GM13976 (cell line): ENCODE results near the gene ABHD6.
"Not testable (repeated sequence)": the region's sequence is repeated elsewhere in the genome, so short reads cannot be mapped to it uniquely, and the experiment has no call there.

Experiments used
- DNase-seq: peaks from one replicate; pipeline ENCODE4 v3.0.0; 2012; ENCODE audit warnings: low spot score
- in situ Hi-C: fragments of 300-500 bp; cut with MboI; formaldehyde crosslinking; loops from one replicate; pipeline ENCODE4 v1.12.0; 2022; ENCODE audit warnings: low sequenced_read_pairs, mixed read lengths, inconsistent platforms; ENCODE audit not compliant: unreplicated experiment
- TF ChIP-seq, protein P1 (sequence below): IDR thresholded peaks from 2 replicates; pipeline ENCODE4 v1.5.1; 2012; ENCODE audit warnings: borderline replicate concordance, mild to moderate bottlenecking; ENCODE audit not compliant: insufficient read depth; ENCODE audit errors: extremely low read depth, missing control alignments, control extremely low read depth

Gene ABHD6

DNA sequence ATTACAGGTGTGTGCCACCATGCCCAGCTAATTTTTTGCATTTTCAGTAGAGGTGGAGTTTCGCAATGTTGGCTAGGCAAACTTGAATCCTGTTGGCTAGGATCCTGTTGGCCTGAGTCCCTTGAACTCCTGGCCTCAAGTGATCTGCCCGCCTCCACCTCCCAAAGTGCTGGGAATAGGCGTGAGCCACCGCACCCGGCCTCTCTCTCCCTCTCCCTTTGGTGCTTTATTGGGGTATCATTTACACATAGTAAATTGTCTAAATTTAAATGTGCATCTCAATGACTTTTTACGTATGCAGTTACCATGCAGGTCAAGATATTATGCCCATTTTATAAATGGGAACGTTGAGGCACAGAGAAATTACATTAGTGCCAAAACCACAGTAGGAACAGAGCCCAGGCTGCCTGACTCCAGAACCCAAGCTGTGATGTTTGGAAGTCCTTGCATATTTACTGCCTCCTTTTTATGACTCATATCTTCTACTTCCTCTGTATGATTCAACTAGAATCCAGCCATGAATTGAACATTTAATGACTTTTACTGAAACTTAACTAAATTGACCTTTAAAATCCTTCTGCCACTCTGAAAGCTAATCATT, 34.4 kb downstream of the ABHD6 start:
- in situ Hi-C loops, result no loop called here
- no peak for DNase-seq
- TF ChIP-seq, protein P1, sequence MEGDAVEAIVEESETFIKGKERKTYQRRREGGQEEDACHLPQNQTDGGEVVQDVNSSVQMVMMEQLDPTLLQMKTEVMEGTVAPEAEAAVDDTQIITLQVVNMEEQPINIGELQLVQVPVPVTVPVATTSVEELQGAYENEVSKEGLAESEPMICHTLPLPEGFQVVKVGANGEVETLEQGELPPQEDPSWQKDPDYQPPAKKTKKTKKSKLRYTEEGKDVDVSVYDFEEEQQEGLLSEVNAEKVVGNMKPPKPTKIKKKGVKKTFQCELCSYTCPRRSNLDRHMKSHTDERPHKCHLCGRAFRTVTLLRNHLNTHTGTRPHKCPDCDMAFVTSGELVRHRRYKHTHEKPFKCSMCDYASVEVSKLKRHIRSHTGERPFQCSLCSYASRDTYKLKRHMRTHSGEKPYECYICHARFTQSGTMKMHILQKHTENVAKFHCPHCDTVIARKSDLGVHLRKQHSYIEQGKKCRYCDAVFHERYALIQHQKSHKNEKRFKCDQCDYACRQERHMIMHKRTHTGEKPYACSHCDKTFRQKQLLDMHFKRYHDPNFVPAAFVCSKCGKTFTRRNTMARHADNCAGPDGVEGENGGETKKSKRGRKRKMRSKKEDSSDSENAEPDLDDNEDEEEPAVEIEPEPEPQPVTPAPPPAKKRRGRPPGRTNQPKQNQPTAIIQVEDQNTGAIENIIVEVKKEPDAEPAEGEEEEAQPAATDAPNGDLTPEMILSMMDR, result no peak

DNA sequence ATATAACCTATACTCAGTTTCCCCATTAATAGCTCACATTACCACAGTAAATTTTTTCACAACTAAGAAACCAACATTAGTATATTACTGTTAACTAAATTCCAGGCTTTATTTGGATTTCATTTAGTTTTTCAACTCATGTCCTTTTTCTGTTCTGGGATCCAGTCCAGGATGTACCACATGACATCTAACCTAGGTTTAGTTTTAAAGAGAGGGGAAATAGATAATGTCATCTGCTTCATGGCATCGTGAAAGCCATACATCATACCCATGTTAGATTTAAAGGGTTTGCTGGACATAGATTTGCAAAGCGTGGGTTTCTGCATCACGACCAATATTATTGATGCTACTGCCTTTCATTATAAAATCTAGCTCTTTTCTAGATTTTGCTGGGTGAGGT, 35.3 kb downstream of the ABHD6 start:
- in situ Hi-C loops, result no loop called here
- DNase-seq, result no peak
- TF ChIP-seq, protein P1, result no peak

DNA sequence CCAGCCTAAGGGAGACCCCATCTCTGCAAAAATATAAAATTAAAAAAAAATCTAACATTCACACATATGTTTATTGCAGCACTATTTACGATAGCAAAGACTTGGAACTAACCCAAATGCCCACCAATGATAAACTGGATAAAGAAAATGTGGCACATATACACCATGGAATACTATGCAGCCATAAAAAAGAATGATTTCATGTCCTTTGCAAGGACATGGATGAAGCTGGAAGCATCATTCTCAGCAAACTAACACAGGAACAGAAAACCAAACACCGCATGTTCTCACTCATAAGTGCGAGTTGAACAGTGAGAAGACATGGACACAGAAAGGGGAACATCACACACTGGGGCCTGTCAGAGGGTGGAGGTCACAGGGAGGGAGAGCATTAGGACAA, 35.8 kb downstream of the ABHD6 start:
- DNase-seq, in situ Hi-C loops: not testable (repeated sequence)

DNA sequence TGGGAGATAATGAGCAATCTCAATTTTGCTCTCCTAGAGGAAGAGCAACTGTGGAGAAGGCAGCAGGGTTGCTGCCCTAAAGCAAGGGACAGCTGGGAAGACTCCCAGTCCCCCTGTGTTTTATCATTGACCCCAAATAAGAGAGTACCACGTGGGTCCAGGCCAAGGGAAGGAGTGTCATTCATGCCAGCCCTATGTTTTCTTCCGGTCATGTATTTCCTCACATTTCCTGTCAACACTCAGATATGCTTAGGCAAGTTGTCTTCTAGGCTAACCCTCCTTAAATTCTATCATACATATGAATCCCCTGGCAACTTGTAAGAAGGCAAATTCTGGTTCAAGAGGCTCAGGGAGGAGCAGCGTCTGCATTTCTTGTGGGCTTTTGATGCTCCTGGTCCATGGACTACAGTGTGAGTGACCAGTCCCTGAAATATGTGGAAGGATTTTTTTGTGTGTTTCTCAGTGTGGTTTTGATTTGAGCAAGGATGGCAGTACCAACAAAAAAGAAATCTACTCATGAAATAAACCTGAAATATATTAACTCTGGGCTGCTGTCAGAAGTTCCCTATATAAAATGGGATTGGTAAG, 36.5 kb downstream of the ABHD6 start:
- TF ChIP-seq, protein P1, result no peak
- in situ Hi-C loops, result no loop called here
- DNase-seq, result no peak

DNA sequence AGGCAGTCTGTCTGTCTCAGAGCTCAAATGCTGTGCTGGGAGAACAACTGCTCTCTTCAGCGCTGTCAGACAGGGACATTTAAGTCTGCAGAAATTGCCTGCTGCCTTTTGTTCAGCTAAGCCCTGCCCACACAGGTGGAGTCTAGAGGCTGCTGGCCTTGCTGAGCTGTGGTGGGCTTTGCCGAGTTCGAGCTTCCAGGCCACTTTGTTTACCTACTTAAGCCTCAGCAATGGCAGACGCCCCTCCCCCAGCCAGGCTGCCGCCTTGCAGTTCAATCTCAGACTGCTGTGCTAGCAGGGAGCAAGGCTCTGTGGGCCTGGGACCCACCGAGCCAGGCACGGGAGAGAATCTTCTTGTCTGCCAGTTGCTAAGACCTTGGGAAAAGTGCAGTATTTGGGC, 43.5 kb downstream of the ABHD6 start:
- TF ChIP-seq, protein P1, result no peak
- in situ Hi-C loops, result no loop called here
- DNase-seq, result no peak

DNA sequence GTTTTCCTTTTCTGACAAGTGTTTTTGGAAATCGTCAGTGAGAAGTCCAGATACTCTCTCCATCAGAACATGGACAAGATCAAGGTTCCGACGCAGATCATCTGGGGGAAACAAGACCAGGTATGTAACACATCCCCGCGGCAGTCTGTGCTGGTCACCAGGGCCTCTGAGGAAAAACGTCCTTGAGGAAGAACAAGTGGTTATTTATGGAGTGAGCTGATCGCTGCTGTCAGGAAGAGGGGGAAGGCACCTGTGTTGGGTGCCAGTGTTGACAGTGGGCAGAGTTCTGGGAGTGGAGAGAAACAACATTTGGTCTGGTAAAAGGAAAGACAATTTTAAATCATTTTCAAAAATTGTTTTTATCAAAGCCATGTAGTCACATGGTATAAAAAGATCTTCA, 47.7 kb downstream of the ABHD6 start:
- DNase-seq, result no peak
- in situ Hi-C loops, result no loop called here
- TF ChIP-seq, protein P1, result no peak

DNA sequence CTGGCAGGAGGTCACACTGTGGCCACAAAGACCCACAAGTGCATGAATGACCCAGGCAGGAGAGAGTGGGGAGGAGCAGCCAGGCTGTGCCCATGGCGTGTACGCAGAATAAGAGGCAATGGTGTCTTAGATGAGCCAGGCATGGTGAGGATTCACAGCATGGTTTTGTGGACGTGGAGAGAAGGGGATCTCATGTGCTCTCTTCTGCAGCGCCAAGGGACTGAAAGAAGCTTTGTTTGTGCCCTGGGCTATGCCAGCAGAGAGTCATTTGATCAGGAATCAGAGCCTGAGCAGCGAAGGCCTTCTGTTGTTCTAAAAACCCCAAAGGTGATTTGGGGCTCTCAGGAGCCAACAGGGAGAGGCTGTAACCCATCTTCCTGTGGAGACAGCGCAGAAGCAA, 49.8 kb downstream of the ABHD6 start:
- in situ Hi-C loops, result no loop called here
- DNase-seq, result no peak

More for the DNA sequence above, 49.8 kb downstream of the ABHD6 start:
- TF ChIP-seq, protein P1, result no peak
